ENCODE results near the gene IGSF22. TPM values are rescaled to one million over a fixed set of nuclear protein-coding genes. Genes with fewer than 3 reads are reported as not detected.

Gene IGSF22
- total RNA-seq, 4 donors from 2014 or later: 0.13 TPM; not detected in 3

GRCh38 chr11:18703001-18703763 is 22.8 kb downstream of the IGSF22 start:
- H3K4me3 ChIP-seq: no peak overlapping the region
- no peak overlapping the region for H3K27ac ChIP-seq
- H3K27me3 ChIP-seq: no peaks in the 10 kb centered on the region
- no peak for ATAC-seq
- no peaks in the 10 kb centered on the region for H3K9me3 ChIP-seq
- 86% methylated on average over 1 of the region's 2 CpGs; no CpG with 5 or more reads in 1 of the 2 donors for WGBS, 2 donors (ENCODE audit: low coverage in 1 of 2)
- peaks cover 0 to 48% (median 6%) of the 10 kb centered on the region in 3 donors for H3K4me1 ChIP-seq
- TF ChIP-seq CTCF (IDR thresholded peaks at IDR 0.05): no peak
- no peak for TF ChIP-seq EP300 (IDR thresholded peaks at IDR 0.05)
- TF ChIP-seq POLR2AphosphoS5 (IDR thresholded peaks at IDR 0.05): no peak
- no peak for TF ChIP-seq POLR2A (IDR thresholded peaks at IDR 0.05)
- peaks cover 0 to 24% of the 10 kb centered on the region in 2 donors for H3K36me3 ChIP-seq

- Histone ChIP-seq H3K27me3 (no peaks in the 10 kb centered on the region), H3K36me3 (peaks cover 0 to 24% of the 10 kb centered on the region in 2 donors), H3K27ac (no peak overlapping the region), H3K9me3 (no peaks in the 10 kb centered on the region), H3K4me1 (peaks cover 0 to 47% (median 6%) of the 10 kb centered on the region in 3 donors), H3K4me3 (no peak overlapping the region)
- 100% methylated on average over 1 to 2 of the region's 17 CpGs for WGBS, 2 donors (ENCODE audit: low coverage in 1 of 2)
- no peak for TF ChIP-seq CTCF (IDR thresholded peaks at IDR 0.05)
- no peak for TF ChIP-seq POLR2A (IDR thresholded peaks at IDR 0.05)
- no peak for TF ChIP-seq POLR2AphosphoS5 (IDR thresholded peaks at IDR 0.05)
- TF ChIP-seq EP300 (IDR thresholded peaks at IDR 0.05): no peak
- no peak for ATAC-seq
Observed at GRCh38 chr11:18701614-18702216, 24.3 kb downstream of the IGSF22 start.

GRCh38 chr11:18700872-18701271 is 25.1 kb downstream of the IGSF22 start:
- no peak overlapping the region for H3K4me3 ChIP-seq
- H3K9me3 ChIP-seq: no peaks in the 10 kb centered on the region
- 92% methylated on average over 6 of the region's 7 CpGs; no CpG with 5 or more reads in 1 of the 2 donors for whole genome bisulfite sequencing, 2 donors (ENCODE audit: low coverage in 1 of 2)
- H3K27me3 ChIP-seq: no peaks in the 10 kb centered on the region
- peaks cover 0 to 39% (median 6%) of the 10 kb centered on the region in 3 donors for H3K4me1 ChIP-seq
- no peak for ATAC-seq
- TF ChIP-seq POLR2A (IDR thresholded peaks at IDR 0.05): no peak
- H3K36me3 ChIP-seq: peaks cover 0 to 24% of the 10 kb centered on the region in 2 donors
- H3K27ac ChIP-seq: no peak overlapping the region

GRCh38 chr11:18700375-18700774 is 25.6 kb downstream of the IGSF22 start:
- no peak for TF ChIP-seq CTCF (IDR thresholded peaks at IDR 0.05)
- no peak for TF ChIP-seq EP300 (IDR thresholded peaks at IDR 0.05)
- TF ChIP-seq POLR2A (IDR thresholded peaks at IDR 0.05): no peak
- TF ChIP-seq POLR2AphosphoS5 (IDR thresholded peaks at IDR 0.05): no peak
- Histone ChIP-seq H3K36me3 (peaks cover 0 to 24% of the 10 kb centered on the region in 2 donors), H3K27ac (no peak overlapping the region), H3K9me3 (no peaks in the 10 kb centered on the region), H3K4me3 (no peak overlapping the region), H3K27me3 (no peaks in the 10 kb centered on the region), H3K4me1 (peaks cover 0 to 34% (median 3%) of the 10 kb centered on the region in 3 donors)
- no CpG with 5 or more reads among the region's 1 CpG for WGBS, 2 donors (ENCODE audit: low coverage in 1 of 2)
- no peak for ATAC-seq

- Histone ChIP-seq H3K4me1 (peaks cover 0 to 29% (median 0%) of the 10 kb centered on the region in 3 donors), H3K27me3 (no peaks in the 10 kb centered on the region), H3K36me3 (peaks cover 0 to 24% of the 10 kb centered on the region in 2 donors), H3K4me3 (peak overlapping the region in 1 of 2 donors; percentile 98), H3K9me3 (no peaks in the 10 kb centered on the region), H3K27ac (peak overlapping the region in 2 of 4 donors; percentile 81 to 90)
- no peak for ATAC-seq
- TF ChIP-seq EP300 (IDR thresholded peaks at IDR 0.05) (no peak), POLR2A (IDR thresholded peaks at IDR 0.05) (no peak), CTCF (IDR thresholded peaks at IDR 0.05) (no peak), POLR2AphosphoS5 (IDR thresholded peaks at IDR 0.05) (no peak)
- 50% methylated on average over 2 of the region's 3 CpGs; no CpG with 5 or more reads in 1 of the 2 donors for WGBS, 2 donors (ENCODE audit: low coverage in 1 of 2)
Observed at GRCh38 chr11:18699848-18700261, 26.1 kb downstream of the IGSF22 start.

Measured in gastroesophageal sphincter (tissue), 4 donors.